ENCODE data around the gene SLC49A4. TPM values are rescaled to one million over a fixed set of nuclear protein-coding genes. Genes with fewer than 3 reads are reported as not detected.
"Not testable (repeated sequence)": the region's sequence is repeated elsewhere in the genome, so short reads cannot be mapped to it uniquely, and the experiment has no call there.

Gene SLC49A4
- total RNA-seq, 1 experiment from 2014 or later, result 11.3 TPM

GRCh38 chr3:122794779-122795673, at the start of gene SLC49A4 (continued):
- TF ChIP-seq REST (IDR thresholded peaks at IDR 0.05; ENCODE audit: low read depth) (no peak), EGR1 (IDR thresholded peaks at IDR 0.05; ENCODE audit: low read depth) (no peak), ZFX (IDR thresholded peaks at IDR 0.05) (peak; percentile 93), FOSL1 (IDR thresholded peaks at IDR 0.05; ENCODE audit: low read depth) (no peak)

GRCh38 chr3:122745369-122746021, 49.4 kb upstream of the SLC49A4 start:
- DNase-seq (ENCODE audit: low read depth, low spot score), result no peak

GRCh38 chr3:122747295-122747694, 47.6 kb upstream of the SLC49A4 start:
- POLR2A ChIA-PET; DNase-seq (ENCODE audit: low read depth, low spot score); intact Hi-C loops (cut with micrococcal nuclease); H3K79me2 ChIP-seq (ENCODE audit: insufficient read depth, low read length); H3K36me3 ChIP-seq (ENCODE audit: control insufficient read depth in 1 of 2, insufficient read depth in 2 of 2, low read length in 2 of 2); H2AFZ ChIP-seq (ENCODE audit: low read depth, low read length, poor library complexity, severe bottlenecking); H3K9me2 ChIP-seq (ENCODE audit: insufficient read depth); ATAC-seq; RAD21 ChIA-PET (ENCODE audit: low non-redundant PET in 1 of 2, low total read pairs in 2 of 2, uncharacterized antibody in 2 of 2, unreplicated experiment in 2 of 2); CTCF ChIA-PET; H3K27me3 ChIP-seq (ENCODE audit: insufficient read depth, low read length); H3K4me2 ChIP-seq (ENCODE audit: low read length); H3K4me1 ChIP-seq (ENCODE audit: control insufficient read depth in 1 of 2, insufficient read depth in 2 of 2, low read length in 2 of 2); H3K27ac ChIP-seq (ENCODE audit: low read depth, low read length); H3K4me3 ChIP-seq (replicated peaks in 1 of 2; ENCODE audit: low read depth in 1 of 2, low read length in 2 of 2); BruUV-seq (replicated peaks); H3K9me3 ChIP-seq (ENCODE audit: control insufficient read depth in 1 of 2, insufficient read depth in 1 of 2, low read depth in 1 of 2, low read length in 2 of 2); H3K9ac ChIP-seq (ENCODE audit: low read length); H4K20me1 ChIP-seq (ENCODE audit: insufficient read depth): not testable (repeated sequence)

More at GRCh38 chr3:122745369-122746021, 49.4 kb upstream of the SLC49A4 start:
- Histone ChIP-seq H3K9me3 (ENCODE audit: control insufficient read depth in 1 of 2, insufficient read depth in 1 of 2, low read depth in 1 of 2, low read length in 2 of 2) (no peaks in the 10 kb centered on the region), H2AFZ (ENCODE audit: low read depth, low read length, poor library complexity, severe bottlenecking) (no peak overlapping the region), H3K9me2 (ENCODE audit: insufficient read depth) (no peaks in the 10 kb centered on the region), H3K4me2 (ENCODE audit: low read length) (no peak overlapping the region), H3K79me2 (ENCODE audit: insufficient read depth, low read length) (no peaks in the 10 kb centered on the region), H3K4me1 (ENCODE audit: control insufficient read depth in 1 of 2, insufficient read depth in 2 of 2, low read length in 2 of 2) (no peaks in the 10 kb centered on the region), H3K27ac (ENCODE audit: low read depth, low read length) (no peak overlapping the region), H3K4me3 (replicated peaks in 1 of 2; ENCODE audit: low read depth in 1 of 2, low read length in 2 of 2) (no peak overlapping the region), H3K27me3 (ENCODE audit: insufficient read depth, low read length) (no peaks in the 10 kb centered on the region), H4K20me1 (ENCODE audit: insufficient read depth) (no peaks in the 10 kb centered on the region), H3K9ac (ENCODE audit: low read length) (no peak overlapping the region), H3K36me3 (ENCODE audit: control insufficient read depth in 1 of 2, insufficient read depth in 2 of 2, low read length in 2 of 2) (no peaks in the 10 kb centered on the region)
- ChIA-PET POLR2A (interaction anchor here (1.2 kb wide), 1 partner anchor 9 kb away, joined by 4 read pairs; no protein-coding TSS in a partner anchor), RAD21 (ENCODE audit: low non-redundant PET in 1 of 2, low total read pairs in 2 of 2, uncharacterized antibody in 2 of 2, unreplicated experiment in 2 of 2) (no interaction called here), CTCF (interaction anchor here (1.8 kb wide), 1 partner anchor 10 kb away, joined by 22 read pairs; no protein-coding TSS in a partner anchor)
- intact Hi-C loops (cut with micrococcal nuclease), result no loop called here
- no TSS peak for BruUV-seq (replicated peaks)
- no peak for TF ChIP-seq EGR1 (IDR thresholded peaks at IDR 0.05; ENCODE audit: low read depth)
- no peak for TF ChIP-seq POLR2A (IDR thresholded peaks at IDR 0.05; ENCODE audit: borderline replicate concordance, extremely low read depth, insufficient read depth, insufficient read length)
- no peak for TF ChIP-seq FOSL1 (IDR thresholded peaks at IDR 0.05; ENCODE audit: low read depth)
- no peak for TF ChIP-seq EZH2 (IDR thresholded peaks at IDR 0.05)
- 0 out of 2 replicates have a peak, but pooled peaks have one; percentile 20 for TF ChIP-seq CEBPB (IDR thresholded peaks at IDR 0.05; ENCODE audit: low read depth)
- ATAC-seq, result no peak
